SU-DHL-6 (cell line): ENCODE results near the gene SCG5.

Source experiments
- EZH2phosphoT487 ChIP-seq: fragments of 200-600 bp; sonication (generic), shearing (Covaris generic); conservative IDR thresholded peaks from 2 replicates; pipeline ENCODE4 v1.6.1; 2018; ENCODE audit warnings: mild to moderate bottlenecking, antibody characterized with exemption, low read length, moderate library complexity, mixed read lengths
- TF ChIP-seq, protein P1 (sequence below): fragments of 200-600 bp; sonication (generic); IDR thresholded peaks from one replicate; pipeline ENCODE4 v1.5.1; 2017; ENCODE audit warnings: antibody characterized with exemption, mild to moderate bottlenecking, low read length, moderate library complexity; ENCODE audit not compliant: insufficient read depth, poor library complexity, severe bottlenecking

DNA sequence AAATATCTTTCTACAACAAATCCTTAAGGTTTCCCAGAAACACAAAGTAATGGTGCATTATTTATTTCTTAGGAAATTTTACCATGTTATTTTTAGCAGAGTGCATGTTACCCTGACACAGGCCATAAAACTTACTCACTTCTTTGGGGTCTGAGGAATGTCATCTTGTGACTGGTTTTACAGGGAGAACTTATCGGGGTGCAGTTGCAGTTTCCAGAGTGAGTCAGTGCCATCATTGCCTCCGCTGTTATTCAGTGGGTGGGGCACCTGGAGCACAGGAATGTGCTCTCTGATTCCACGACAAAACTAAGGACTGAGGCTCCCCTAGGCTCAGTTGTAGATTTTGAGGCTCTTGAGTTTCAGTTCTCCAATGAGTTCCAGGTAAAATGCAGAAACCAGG lies 65.2 kb downstream of the SCG5 start:
- TF ChIP-seq, protein P1, sequence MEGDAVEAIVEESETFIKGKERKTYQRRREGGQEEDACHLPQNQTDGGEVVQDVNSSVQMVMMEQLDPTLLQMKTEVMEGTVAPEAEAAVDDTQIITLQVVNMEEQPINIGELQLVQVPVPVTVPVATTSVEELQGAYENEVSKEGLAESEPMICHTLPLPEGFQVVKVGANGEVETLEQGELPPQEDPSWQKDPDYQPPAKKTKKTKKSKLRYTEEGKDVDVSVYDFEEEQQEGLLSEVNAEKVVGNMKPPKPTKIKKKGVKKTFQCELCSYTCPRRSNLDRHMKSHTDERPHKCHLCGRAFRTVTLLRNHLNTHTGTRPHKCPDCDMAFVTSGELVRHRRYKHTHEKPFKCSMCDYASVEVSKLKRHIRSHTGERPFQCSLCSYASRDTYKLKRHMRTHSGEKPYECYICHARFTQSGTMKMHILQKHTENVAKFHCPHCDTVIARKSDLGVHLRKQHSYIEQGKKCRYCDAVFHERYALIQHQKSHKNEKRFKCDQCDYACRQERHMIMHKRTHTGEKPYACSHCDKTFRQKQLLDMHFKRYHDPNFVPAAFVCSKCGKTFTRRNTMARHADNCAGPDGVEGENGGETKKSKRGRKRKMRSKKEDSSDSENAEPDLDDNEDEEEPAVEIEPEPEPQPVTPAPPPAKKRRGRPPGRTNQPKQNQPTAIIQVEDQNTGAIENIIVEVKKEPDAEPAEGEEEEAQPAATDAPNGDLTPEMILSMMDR: no peak
- no peak for TF ChIP-seq EZH2phosphoT487
